GM12873 (cell line): ENCODE results near the gene GPD2.

ENCODE experiments used
- CTCF ChIP-seq: IDR thresholded peaks from 2 replicates; pipeline ENCODE4 v1.5.1; 2012; ENCODE audit warnings: low read depth, mild to moderate bottlenecking, moderate library complexity, low read length, control low read depth; ENCODE audit not compliant: insufficient read depth; ENCODE audit errors: missing control alignments

GPD2 gene

GRCh38 chr2:156593594-156593921, 157.4 kb downstream of the GPD2 start:
- no peak for TF ChIP-seq CTCF

- TF ChIP-seq CTCF = no peak
These were observed 162.4 kb downstream of the GPD2 start for GRCh38 chr2:156598563-156598962.

- no peak for TF ChIP-seq CTCF
These were observed 164.0 kb downstream of the GPD2 start for GRCh38 chr2:156600196-156600595.

- no peak for TF ChIP-seq CTCF
These were observed 165.8 kb downstream of the GPD2 start for GRCh38 chr2:156601855-156602551.

GRCh38 chr2:156602552-156602933, 166.4 kb downstream of the GPD2 start:
- no peak for TF ChIP-seq CTCF

GRCh38 chr2:156615836-156616322, 179.7 kb downstream of the GPD2 start:
- TF ChIP-seq CTCF = no peak

GRCh38 chr2:156619021-156619539, 182.9 kb downstream of the GPD2 start:
- no peak for TF ChIP-seq CTCF
